Common myeloid progenitor, CD34-positive (primary cell): ENCODE data around the gene PARVA.

ENCODE experiments used
- CTCF ChIA-PET: fragments of 350-600 bp; sonication (Branson Sonifier 250); formaldehyde crosslinking; loops from one replicate; lab custom pipeline; 2021; ENCODE audit warnings: antibody characterized with exemption; lab: Charles Lee
- POLR2A ChIA-PET: fragments of 350-600 bp; sonication (Branson Sonifier 250); formaldehyde crosslinking; loops from one replicate; lab custom pipeline; 2021; ENCODE audit warnings: antibody characterized with exemption; lab: Charles Lee
- DNase-seq, 3 donors: peaks; one replicate each; pipeline versions ENCODE4 v3.0.0 to v3.0.0-alpha.2; 2013
- H3K27ac ChIP-seq, 2 experiments: 1 replicate in 1 of 2; 2 replicates in 1 of 2; pipeline ENCODE4 v1.7.0; 2013; ENCODE audit warnings: inconsistent platforms in 2 of 2, low read length in 2 of 2, mild to moderate bottlenecking in 2 of 2, low read depth in 1 of 2, moderate library complexity in 1 of 2; ENCODE audit not compliant: severe bottlenecking in 2 of 2, insufficient read depth in 1 of 2, poor library complexity in 1 of 2
- H3K27me3 ChIP-seq, 5 experiments: replicated peaks in 2 of 5; 1 replicate in 3 of 5; 2 replicates in 2 of 5; pipeline versions ENCODE4 v1.6.1 to v1.7.0; 2013; ENCODE audit warnings: low read length in 4 of 5, mild to moderate bottlenecking in 2 of 5, moderate library complexity in 2 of 5, inconsistent platforms in 1 of 5; ENCODE audit not compliant: insufficient read depth in 5 of 5, control insufficient read depth in 4 of 5
- H3K36me3 ChIP-seq, 4 experiments: 1 replicate in 2 of 4; 2 replicates in 2 of 4; pipeline versions ENCODE4 v1.6.1 to v1.7.0; 2013; ENCODE audit warnings: low read length in 3 of 4, control low read depth in 1 of 4, mild to moderate bottlenecking in 1 of 4; ENCODE audit not compliant: control insufficient read depth in 4 of 4, insufficient read depth in 4 of 4
- H3K4me1 ChIP-seq, 4 experiments: 1 replicate in 3 of 4; 2 replicates in 1 of 4; pipeline versions ENCODE4 v1.6.1 to v1.7.1; 2013; ENCODE audit warnings: low read length in 3 of 4, mild to moderate bottlenecking in 3 of 4, control low read depth in 1 of 4, inconsistent platforms in 1 of 4, moderate library complexity in 1 of 4; ENCODE audit not compliant: control insufficient read depth in 4 of 4, insufficient read depth in 4 of 4; ENCODE audit errors: control extremely low read depth in 1 of 4
- H3K4me3 ChIP-seq, 7 experiments: 1 replicate in 4 of 7; 2 replicates in 3 of 7; pipeline versions ENCODE4 v1.5.1 to v1.7.0; 2013; ENCODE audit warnings: mild to moderate bottlenecking in 7 of 7, low read length in 6 of 7, moderate library complexity in 6 of 7, inconsistent platforms in 2 of 7, low read depth in 2 of 7, control low read depth in 1 of 7; ENCODE audit not compliant: insufficient read depth in 4 of 7, control insufficient read depth in 1 of 7; ENCODE audit errors: extremely low read depth in 1 of 7
- H3K9me3 ChIP-seq, 5 experiments: 1 replicate in 4 of 5; 2 replicates in 1 of 5; pipeline versions ENCODE4 v1.6.1 to v1.7.1; 2013; ENCODE audit warnings: low read length in 4 of 5, mild to moderate bottlenecking in 2 of 5, inconsistent platforms in 1 of 5, low read depth in 1 of 5, moderate library complexity in 1 of 5; ENCODE audit not compliant: control insufficient read depth in 4 of 5, insufficient read depth in 2 of 5; ENCODE audit errors: control extremely low read depth in 1 of 5
- WGBS: methylation state at CpG from one replicate; pipeline ENCODE4 v1.1.5; 2013; ENCODE audit not compliant: insufficient coverage; 5-methylcytosine and 5-hydroxymethylcytosine counted together

PARVA gene

DNA sequence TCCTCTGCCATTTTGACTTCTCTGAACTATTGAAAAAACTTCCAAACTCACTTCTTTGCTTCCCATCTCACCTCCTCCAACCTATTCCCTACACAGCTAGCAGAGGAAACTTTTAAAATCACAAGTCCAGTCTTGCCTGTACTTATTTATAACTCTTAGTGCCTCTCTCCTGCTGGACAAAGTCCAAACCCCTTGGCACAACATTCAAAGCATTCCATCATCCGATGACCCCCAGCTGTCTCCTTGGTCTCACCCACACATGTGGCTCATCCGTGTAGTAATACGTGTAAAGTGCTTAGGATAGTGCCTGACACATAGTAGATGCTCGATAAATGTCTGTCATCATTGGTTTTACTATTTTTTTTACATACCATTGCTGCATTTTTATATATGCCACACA is 101.4 kb downstream of the PARVA start:
- peaks cover 0 to 3% (median 2%) of the 10 kb centered on the region in 5 experiments for H3K27me3 ChIP-seq
- no peaks in the 10 kb centered on the region for H3K4me1 ChIP-seq
- ChIA-PET CTCF (no interaction called here), POLR2A (no interaction called here)
- no peaks in the 10 kb centered on the region for H3K36me3 ChIP-seq
- no peak overlapping the region for H3K4me3 ChIP-seq
- DNase-seq: no peak
- WGBS: 100% methylated on average over 1 of the region's 4 CpGs
- no peak overlapping the region for H3K27ac ChIP-seq
- H3K9me3 ChIP-seq: no peaks in the 10 kb centered on the region

GRCh38 chr11:12480401-12480800 is 103.0 kb downstream of the PARVA start:
- WGBS: 100% methylated on average over 2 of the region's 4 CpGs
- POLR2A ChIA-PET: no interaction called here
- no peaks in the 10 kb centered on the region for H3K36me3 ChIP-seq

DNA sequence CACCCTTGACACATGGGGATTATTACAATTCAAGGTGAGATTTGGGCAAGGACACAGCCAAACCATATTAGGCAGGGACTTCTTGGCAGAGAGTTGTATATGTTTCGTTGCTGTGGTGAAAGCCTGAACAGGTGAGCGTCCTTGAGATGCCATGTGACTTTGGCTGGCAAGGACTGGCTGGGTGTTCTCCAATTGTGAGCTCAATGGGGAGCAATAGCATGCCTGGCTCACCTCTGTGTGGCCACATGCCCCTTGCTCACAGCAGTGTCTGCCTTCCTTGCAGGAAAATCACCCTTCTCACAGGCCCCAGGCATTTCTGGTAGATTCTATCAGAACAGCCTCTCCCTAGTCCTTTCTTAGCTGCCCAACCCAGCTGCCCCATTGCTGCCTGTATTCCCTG is 105.5 kb downstream of the PARVA start:
- 89% methylated on average over 2 of the region's 2 CpGs for WGBS
- H3K27ac ChIP-seq: no peak overlapping the region
- ChIA-PET POLR2A (no interaction called here), CTCF (interaction anchor here (0.9 kb wide), 1 partner anchor 8 kb away, joined by 3 read pairs; no protein-coding TSS in a partner anchor)
- no peaks in the 10 kb centered on the region for H3K9me3 ChIP-seq
- no peaks in the 10 kb centered on the region for H3K4me1 ChIP-seq
- H3K4me3 ChIP-seq: no peak overlapping the region
- no peaks in the 10 kb centered on the region for H3K36me3 ChIP-seq
- no peak for DNase-seq
- H3K27me3 ChIP-seq: peaks cover 0 to 3% (median 0%) of the 10 kb centered on the region in 5 experiments

More at GRCh38 chr11:12480401-12480800, 103.0 kb downstream of the PARVA start:
- H3K9me3 ChIP-seq: no peaks in the 10 kb centered on the region
- DNase-seq: no peak
- peaks cover 0 to 3% (median 0%) of the 10 kb centered on the region in 5 experiments for H3K27me3 ChIP-seq
- no peak overlapping the region for H3K27ac ChIP-seq
- no peak overlapping the region for H3K4me3 ChIP-seq
- CTCF ChIA-PET: no interaction called here
- no peaks in the 10 kb centered on the region for H3K4me1 ChIP-seq

DNA sequence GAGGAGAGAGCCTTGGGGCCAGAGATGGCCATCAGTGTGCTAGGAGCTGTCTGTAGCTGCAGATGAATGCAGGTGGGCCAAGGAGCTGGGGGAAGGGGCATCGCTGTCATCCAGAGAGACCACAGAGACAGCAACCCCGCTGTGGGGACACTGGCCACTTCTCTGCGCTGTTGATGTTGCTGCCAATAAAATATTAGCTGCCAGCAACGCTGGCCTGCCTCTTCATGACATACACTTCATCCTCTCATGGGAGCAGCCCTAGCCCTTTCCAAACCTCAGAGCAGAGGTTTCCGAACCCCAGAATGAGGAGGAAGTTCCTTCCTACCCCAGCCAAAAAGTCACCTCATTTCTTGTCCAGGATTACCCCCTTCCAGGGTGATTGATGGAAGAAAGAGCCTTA is 106.2 kb downstream of the PARVA start:
- Histone ChIP-seq H3K4me3 (no peak overlapping the region), H3K27ac (no peak overlapping the region), H3K4me1 (no peaks in the 10 kb centered on the region), H3K36me3 (no peaks in the 10 kb centered on the region), H3K27me3 (peaks cover 0 to 3% (median 0%) of the 10 kb centered on the region in 5 experiments), H3K9me3 (no peaks in the 10 kb centered on the region)
- 96% methylated on average over 5 of the region's 5 CpGs for WGBS
- CTCF ChIA-PET: interaction anchor here (0.9 kb wide), 1 partner anchor 9 kb away, joined by 3 read pairs; no protein-coding TSS in a partner anchor
- POLR2A ChIA-PET: no interaction called here
- no peak for DNase-seq

DNA sequence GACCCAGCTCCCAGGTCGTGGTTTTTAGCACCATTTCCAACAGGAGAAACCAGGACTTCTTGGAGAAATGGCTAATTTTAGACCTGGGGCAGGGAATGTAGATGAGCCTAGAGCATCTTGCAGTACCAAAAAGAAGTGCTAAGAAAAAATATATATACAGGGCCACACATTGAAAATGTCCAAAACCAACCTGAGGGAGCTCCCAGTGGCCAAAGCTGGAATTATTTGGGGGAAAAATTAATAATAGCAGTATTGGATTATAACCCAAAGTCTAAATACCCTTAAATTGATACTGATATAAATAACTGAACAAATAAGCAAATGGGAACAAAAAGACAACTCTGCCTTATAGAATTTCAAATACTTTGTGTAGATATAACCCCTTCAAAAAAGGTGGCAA is 108.0 kb downstream of the PARVA start:
- H3K4me3 ChIP-seq: no peak overlapping the region
- POLR2A ChIA-PET: no interaction called here
- CTCF ChIA-PET: no interaction called here
- H3K27ac ChIP-seq: no peak overlapping the region
- no peaks in the 10 kb centered on the region for H3K36me3 ChIP-seq
- H3K27me3 ChIP-seq: peaks cover 0 to 2% (median 0%) of the 10 kb centered on the region in 5 experiments
- no peaks in the 10 kb centered on the region for H3K4me1 ChIP-seq
- H3K9me3 ChIP-seq: peaks cover 0 to 5% (median 0%) of the 10 kb centered on the region in 5 experiments
- WGBS: 75% methylated on average over 1 of the region's 1 CpG
- no peak for DNase-seq

DNA sequence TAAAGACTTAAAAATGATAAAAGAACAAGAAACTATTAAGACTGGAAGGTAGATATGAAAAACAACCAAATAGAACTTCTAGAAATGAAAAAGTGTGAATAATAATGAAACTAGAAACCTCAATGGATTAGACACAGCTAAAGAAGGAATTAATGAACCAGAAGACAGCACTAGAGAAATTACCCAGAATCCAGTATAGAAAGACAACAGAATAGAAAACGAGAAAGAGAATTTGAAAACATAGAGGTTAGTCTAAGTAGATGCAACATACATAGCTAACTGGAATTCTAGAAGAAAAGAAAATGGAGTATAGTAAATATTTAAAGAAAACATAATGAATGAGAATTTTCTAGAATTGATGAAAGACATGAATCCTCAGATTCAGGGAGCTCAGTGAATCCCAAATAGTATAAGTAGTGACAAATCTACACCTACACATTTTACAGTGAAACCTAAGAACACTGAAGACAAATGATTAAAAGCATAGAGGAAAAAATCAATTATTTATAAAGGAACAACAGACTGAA is 111.9 kb downstream of the PARVA start:
- Histone ChIP-seq H3K36me3 (no peaks in the 10 kb centered on the region), H3K4me3 (no peak overlapping the region), H3K27ac (no peak overlapping the region), H3K27me3 (no peaks in the 10 kb centered on the region), H3K9me3 (peaks cover 0 to 5% (median 0%) of the 10 kb centered on the region in 5 experiments), H3K4me1 (no peaks in the 10 kb centered on the region)
- no CpG with 5 or more reads among the region's 1 CpG for WGBS
- ChIA-PET POLR2A (no interaction called here), CTCF (no interaction called here)
- no peak for DNase-seq

GRCh38 chr11:12494699-12495098 is 117.3 kb downstream of the PARVA start:
- CTCF ChIA-PET: no interaction called here
- no peak for DNase-seq
- no peak overlapping the region for H3K27ac ChIP-seq
- H3K4me1 ChIP-seq: no peaks in the 10 kb centered on the region
- peaks cover 0 to 3% (median 0%) of the 10 kb centered on the region in 5 experiments for H3K9me3 ChIP-seq
- POLR2A ChIA-PET: no interaction called here
- H3K36me3 ChIP-seq: no peaks in the 10 kb centered on the region
- no peak overlapping the region for H3K4me3 ChIP-seq
- peaks cover 0 to 10% (median 4%) of the 10 kb centered on the region in 5 experiments for H3K27me3 ChIP-seq
